Measurements from ENCODE around the gene NME4. TPM values are rescaled to one million over a fixed set of nuclear protein-coding genes. Genes with fewer than 3 reads are reported as not detected.
A peak's percentile ranks its signal among the peaks of the same experiment; 100 is the strongest.
"Not testable (repeated sequence)": the region's sequence is repeated elsewhere in the genome, so short reads cannot be mapped to it uniquely, and the experiment has no call there.

Gene NME4
- polyA plus RNA-seq (2013, experiment 1 of 2; ENCODE audit: insufficient read length) = 398 TPM
- 396 TPM for polyA plus RNA-seq (2013, experiment 2 of 2; ENCODE audit: insufficient read length)

GRCh38 chr16:397135-397661 lies at the start of gene NME4:
TSS of gene NME4 (plus strand) at chr16:397199. CDS start at chr16:397223, 24 bp downstream.
- peak; percentile 40 for DNase-seq

DNA sequence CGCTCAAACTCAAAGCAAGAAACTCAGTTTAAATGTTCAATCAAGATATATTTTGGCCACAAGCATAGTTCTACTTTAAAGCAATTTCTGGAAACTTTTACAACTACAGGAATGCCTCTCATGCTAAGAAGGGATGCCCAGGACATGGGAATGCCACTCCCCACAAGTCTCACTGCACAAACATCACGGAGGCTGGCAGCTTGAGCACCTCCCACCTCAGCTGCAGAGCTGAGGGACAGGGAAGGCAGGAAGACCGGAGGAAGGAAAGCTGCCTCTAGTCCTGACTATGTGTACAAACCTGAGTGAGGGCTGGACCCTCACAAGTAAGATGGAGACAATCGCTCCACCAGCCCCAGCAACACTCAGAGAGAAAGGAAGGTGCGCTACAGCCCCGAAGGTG lies 49.8 kb upstream of the NME4 start:
- no peak for DNase-seq

DNA sequence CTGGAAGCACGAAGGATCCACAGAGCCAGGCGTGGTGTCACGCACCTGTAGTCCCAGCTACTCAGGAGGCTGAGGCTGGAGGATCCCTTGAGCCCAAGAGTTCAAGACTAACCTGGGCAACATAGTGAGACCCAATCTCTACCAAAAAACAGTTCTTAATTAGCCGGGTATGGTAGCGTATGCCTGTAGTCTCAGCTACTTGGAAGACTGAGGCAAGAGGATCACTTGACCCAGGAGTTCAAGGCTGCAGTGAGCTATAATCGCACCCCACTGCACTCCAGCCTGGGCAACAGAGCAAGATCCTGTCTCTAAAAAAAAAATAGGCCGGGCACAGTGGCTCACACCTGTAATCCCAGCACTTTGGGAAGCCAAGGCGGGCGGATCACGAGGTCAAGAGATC lies 48.5 kb upstream of the NME4 start:
- DNase-seq = not testable (repeated sequence)

GRCh38 chr16:349211-349610 lies 47.8 kb upstream of the NME4 start:
- no peak for DNase-seq

DNA sequence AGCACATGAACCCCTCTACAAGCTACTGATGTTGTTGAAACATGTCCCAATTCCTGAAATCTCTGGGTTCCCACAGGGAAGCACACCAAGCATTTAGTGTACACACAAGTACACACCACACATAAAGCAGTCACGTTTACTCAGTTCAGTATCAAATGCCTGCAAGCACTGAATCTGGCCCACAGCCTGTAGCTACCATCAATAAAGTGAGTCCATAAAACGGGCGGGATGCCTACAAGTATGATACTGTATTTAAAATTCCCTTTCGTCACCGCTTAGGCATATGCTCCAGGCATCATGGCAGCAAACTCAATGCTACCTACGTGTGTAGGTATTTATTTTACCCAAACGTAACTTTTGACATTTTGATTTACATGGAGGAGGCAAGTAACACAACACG lies 46.8 kb upstream of the NME4 start:
- no peak for DNase-seq

DNA sequence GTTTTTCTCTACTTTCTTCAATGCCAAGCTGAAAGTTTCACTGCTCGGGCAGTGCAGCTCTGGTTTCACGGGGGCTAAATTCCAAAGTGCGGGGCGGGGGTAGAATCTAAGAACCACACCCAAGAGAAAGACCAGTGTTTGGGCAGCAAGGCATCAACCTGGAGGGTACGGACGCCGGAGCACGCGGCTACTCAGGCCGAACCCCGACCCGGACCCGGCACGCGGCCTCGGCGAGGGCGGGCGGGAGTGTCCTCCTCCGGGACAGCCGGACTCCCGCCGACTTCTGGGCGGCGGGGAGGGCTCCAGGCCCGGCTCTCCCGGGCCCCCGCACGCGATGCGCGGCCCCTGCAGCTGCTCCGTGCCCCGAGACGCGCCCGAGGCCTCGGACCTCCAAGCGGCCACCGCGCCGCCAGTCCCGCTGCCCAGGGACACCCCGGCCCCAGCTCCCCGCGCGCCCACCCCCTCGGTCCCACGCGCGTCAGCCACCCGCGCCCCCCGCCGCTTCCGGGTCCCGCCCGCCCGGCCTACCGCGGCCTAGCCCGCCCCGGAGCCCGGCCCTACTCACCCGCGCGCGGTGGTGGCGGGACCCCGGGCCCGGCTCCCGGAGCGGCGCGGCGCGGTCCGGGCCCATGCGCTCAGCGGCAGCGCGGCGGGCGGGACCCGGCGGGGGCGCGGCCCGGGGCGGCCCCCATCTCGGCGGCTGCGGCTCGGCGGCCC lies 45.0 kb upstream of the NME4 start:
- no peak for DNase-seq

DNA sequence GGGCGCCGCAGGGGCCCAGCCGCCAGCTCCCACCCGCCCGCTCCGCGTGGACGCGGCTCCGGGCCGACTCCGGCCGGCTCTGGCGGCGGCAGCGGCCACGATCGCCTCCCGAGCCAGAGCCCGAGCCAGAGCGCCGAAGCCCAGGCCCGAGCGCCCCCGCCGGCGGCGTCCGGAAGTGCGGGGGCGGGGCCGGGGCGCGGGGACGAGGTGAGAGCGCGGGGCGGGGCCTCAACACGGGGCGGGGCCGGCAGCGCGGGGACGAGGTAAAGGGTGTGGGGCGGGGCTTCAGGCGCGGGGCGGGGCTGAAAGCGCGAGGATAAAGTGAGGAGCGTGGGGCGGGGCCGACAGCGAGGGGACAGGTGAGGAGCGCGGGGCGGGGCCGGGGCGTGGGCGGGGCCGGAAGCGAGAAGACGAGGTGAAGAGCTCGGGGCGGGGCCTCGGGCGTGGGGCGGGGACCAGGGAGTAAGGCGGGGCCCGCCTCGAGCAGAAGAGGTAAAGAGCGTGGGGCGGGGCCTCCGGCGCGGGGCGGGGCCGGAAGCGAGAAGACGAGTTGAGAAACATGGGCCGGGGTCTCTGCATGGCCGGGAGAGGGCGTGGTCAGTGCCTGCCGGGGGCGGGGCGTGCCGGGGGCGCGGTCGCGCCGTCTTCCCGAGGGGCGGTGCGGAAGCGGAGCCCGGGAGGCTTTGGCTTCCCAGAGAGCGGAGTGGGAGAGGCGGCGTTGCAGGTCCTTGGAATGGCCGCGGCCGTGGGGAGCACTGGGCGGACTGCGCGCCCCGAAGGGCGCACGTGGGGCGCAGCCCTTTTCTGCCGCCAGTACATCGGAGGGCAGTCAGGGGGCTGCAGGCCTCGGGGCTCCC lies 44.2 kb upstream of the NME4 start, which contains the start of gene AXIN1:
Gene AXIN1, minus strand, starts transcription at position 177 of the 857 bp plus-strand sequence. CDS start 5,698 bp downstream, outside the sequence.
- DNase-seq = peak; percentile 92

GRCh38 chr16:353404-354290 lies 43.4 kb upstream of the NME4 start:
- no peak for DNase-seq

DNA sequence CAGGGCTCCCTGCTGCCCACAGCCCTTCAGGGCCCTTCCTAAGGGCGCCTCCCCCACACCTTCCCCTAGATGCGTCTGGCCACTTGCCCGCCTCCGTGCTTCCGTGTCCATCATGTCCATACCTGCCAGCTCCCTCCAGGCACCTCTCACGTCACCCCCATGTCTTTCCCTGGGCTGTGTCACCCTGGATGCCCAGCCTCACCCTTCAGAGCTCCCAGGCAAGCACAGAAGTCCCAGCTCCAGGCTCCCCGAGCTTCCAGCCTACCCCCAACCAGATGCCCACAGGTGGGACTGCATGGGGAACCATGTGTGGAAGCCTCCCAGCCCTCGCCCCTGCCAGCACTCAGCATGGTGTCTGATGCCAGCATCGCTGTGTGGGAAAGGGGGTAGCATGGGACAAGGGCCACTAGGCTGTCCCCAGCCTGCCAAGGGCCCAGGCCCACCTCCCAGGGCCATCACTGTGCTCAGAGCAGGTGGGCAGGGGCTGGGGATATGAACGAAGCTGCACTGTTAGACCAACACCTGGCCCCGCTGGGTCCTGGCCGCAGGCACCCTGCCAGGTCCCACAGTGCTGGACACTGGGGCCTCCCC lies 42.6 kb upstream of the NME4 start:
- DNase-seq = no peak

GRCh38 chr16:354971-355461 lies 42.0 kb upstream of the NME4 start:
- no peak for DNase-seq

- DNase-seq = no peak
These were observed 40.3 kb upstream of the NME4 start for GRCh38 chr16:356741-357140.

- no peak for DNase-seq
These were observed 37.8 kb upstream of the NME4 start for GRCh38 chr16:359067-359763.

- DNase-seq = no peak
These were observed 36.9 kb upstream of the NME4 start for GRCh38 chr16:359871-360697.

DNA sequence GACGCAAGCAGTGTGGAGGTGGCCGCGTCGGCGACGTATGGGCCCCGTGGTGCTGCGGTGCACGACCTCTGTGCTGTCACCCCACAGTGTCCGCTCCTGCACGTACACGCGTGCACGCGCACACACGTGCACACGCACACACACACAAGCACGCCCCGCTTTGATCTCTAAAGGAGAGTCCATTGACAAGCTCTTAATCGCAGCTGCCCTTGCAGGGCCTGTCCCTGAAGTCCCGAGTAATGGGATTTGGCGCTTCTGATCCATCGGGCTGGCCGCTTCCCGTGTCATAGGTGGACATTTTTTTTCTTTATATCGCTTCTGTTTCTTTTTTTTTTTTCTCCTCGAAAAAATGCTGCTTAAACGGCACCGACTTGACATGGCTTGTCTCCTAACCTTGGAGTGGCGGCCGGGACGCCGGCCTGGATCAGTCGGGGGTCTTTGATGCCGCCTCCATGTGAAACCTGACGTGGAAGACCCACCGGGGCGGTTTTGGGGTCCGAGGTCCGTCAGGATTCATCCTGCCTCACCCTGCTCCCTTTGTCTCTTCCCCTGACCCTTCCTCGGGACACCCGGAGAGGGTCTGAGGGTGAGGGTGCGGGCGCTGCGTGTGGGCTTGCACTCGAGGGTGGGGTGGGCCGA lies 36.2 kb upstream of the NME4 start:
- no peak for DNase-seq

GRCh38 chr16:361341-361871 lies 35.6 kb upstream of the NME4 start:
- no peak for DNase-seq

DNA sequence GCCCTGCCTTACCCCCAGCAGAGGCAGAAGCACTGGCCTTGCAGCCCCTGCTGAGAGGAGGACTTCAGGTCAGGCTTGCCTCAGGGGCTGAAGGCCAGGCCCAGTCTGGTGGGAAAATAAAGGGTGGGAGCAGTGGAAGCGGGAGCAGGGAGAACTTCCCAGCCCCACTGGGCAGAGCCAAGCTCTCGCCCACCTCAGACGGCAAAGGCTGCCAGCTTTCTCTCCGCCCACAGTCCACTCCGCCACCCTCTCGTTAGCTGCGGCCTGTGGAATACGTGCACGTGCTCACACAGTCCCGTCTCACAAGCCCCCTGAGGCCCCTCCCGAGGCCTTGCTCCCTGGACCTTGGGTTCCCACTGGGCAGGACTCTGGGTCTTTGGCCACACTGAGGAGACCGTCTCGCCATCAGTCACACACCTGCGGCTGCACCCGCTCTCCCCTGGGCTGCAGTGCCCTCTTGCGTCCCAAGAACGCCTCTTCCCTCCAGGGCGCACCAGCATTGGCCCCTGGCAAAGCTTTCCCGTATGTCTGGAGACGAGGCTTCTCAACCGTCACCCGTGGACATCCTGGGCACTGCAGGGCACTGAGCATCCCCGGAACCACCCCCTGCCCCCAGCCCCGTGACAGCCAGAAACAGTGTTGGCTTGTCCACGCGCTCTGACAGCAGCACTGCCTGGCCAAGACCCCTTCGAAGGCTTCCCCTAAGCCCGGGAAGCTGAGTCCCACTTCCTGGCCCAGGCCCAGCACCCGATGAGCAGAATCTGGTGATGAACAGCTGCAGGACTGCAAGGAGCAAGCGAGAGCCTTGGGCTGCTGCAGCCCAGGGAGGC lies 34.9 kb upstream of the NME4 start:
- peak; percentile 54 for DNase-seq

- DNase-seq = not testable (repeated sequence)
These were observed 34.3 kb upstream of the NME4 start for GRCh38 chr16:362702-362999.

- DNase-seq = no peak
These were observed 33.8 kb upstream of the NME4 start for GRCh38 chr16:363110-363765.

Data from fibroblast of skin of abdomen (primary cell).